MM.1S (cell line): ENCODE measurements around the gene OTULIN.

Source experiments
- DNase-seq: peaks from one replicate; pipeline ENCODE4 v3.0.0-alpha.2; 2015
- H2AFZ ChIP-seq: fragments of 300-600 bp; sonication (generic); 2 replicates; pipeline ENCODE4 v1.6.0; 2016; ENCODE audit warnings: antibody characterized with exemption, low read length
- H3F3A ChIP-seq: fragments of 300-600 bp; sonication (generic); 2 replicates; pipeline ENCODE4 v1.6.1; 2016; ENCODE audit warnings: mild to moderate bottlenecking, antibody characterized with exemption, low read length, moderate library complexity, mixed read lengths; ENCODE audit not compliant: insufficient read depth
- H3K27ac ChIP-seq: fragments of 300-600 bp; sonication (generic); 2 replicates; pipeline ENCODE4 v1.5.1; 2016; ENCODE audit warnings: mild to moderate bottlenecking, low read length
- H3K27me3 ChIP-seq: fragments of 300-600 bp; sonication (generic); replicated peaks from 2 replicates; pipeline ENCODE4 v1.6.0; 2016; ENCODE audit warnings: low read length; ENCODE audit not compliant: insufficient read depth
- H3K36me3 ChIP-seq: fragments of 300-600 bp; sonication (generic); replicated peaks from 2 replicates; pipeline ENCODE4 v1.6.1; 2016; ENCODE audit warnings: mild to moderate bottlenecking, low read length, mixed read lengths; ENCODE audit not compliant: insufficient read depth
- H3K4me1 ChIP-seq: fragments of 300-600 bp; sonication (generic); 2 replicates; pipeline ENCODE4 v1.6.1; 2016; ENCODE audit warnings: low read length, mixed read lengths
- H3K4me2 ChIP-seq: fragments of 300-600 bp; sonication (generic); 2 replicates; pipeline ENCODE4 v1.6.0; 2016; ENCODE audit warnings: low read depth, low read length
- H3K4me3 ChIP-seq: fragments of 300-600 bp; sonication (generic); 2 replicates; pipeline ENCODE4 v1.5.1; 2016; ENCODE audit warnings: low read length, mixed read lengths
- H3K79me2 ChIP-seq: fragments of 300-600 bp; sonication (generic); 2 replicates; pipeline ENCODE4 v1.6.1; 2016; ENCODE audit warnings: mixed run types, low read length, mixed read lengths
- H3K9ac ChIP-seq: fragments of 300-600 bp; sonication (generic); 2 replicates; pipeline ENCODE4 v1.6.1; 2016; ENCODE audit warnings: low read length, mixed read lengths
- H3K9me2 ChIP-seq: fragments of 300-600 bp; sonication (generic); replicated peaks from 2 replicates; pipeline ENCODE4 v1.6.1; 2016; ENCODE audit warnings: mild to moderate bottlenecking, low read length, mixed read lengths; ENCODE audit not compliant: insufficient read depth
- H3K9me3 ChIP-seq: fragments of 300-600 bp; sonication (generic); replicated peaks from 2 replicates; pipeline ENCODE4 v1.6.1; 2016; ENCODE audit warnings: mild to moderate bottlenecking, low read length, mixed read lengths; ENCODE audit not compliant: insufficient read depth
- H4K20me1 ChIP-seq: fragments of 300-600 bp; sonication (generic); 2 replicates; pipeline ENCODE4 v1.6.1; 2016; ENCODE audit warnings: mild to moderate bottlenecking, low read length, moderate library complexity, mixed read lengths; ENCODE audit not compliant: insufficient read depth
- CTCF ChIP-seq: fragments of 300-600 bp; sonication (generic); IDR thresholded peaks from 2 replicates; pipeline ENCODE4 v1.5.1; 2016; ENCODE audit warnings: antibody characterized with exemption, low read length, mixed read lengths
- EZH2 ChIP-seq: fragments of 300-600 bp; sonication (generic); optimal IDR thresholded peaks from 2 replicates; pipeline ENCODE3; 2017; ENCODE audit warnings: low read depth, mild to moderate bottlenecking, antibody characterized with exemption, low read length, mixed read lengths
- EZH2phosphoT487 ChIP-seq: fragments of 300-600 bp; sonication (generic); IDR thresholded peaks from 2 replicates; pipeline ENCODE4 v1.6.1; 2018; ENCODE audit warnings: antibody characterized with exemption, low read length

The OTULIN gene

GRCh38 chr5:14696851-14697250 lies 32.3 kb downstream of the OTULIN start:
- H3K9ac ChIP-seq, result no peak overlapping the region
- no peak overlapping the region for H3K4me3 ChIP-seq
- no peak overlapping the region for H3K27ac ChIP-seq
- TF ChIP-seq CTCF (no peak), EZH2 (no peak), EZH2phosphoT487 (no peak)
- no peaks in the 10 kb centered on the region for H3K4me1 ChIP-seq
- H3K4me2 ChIP-seq, result no peak overlapping the region
- peaks cover 28% of the 10 kb centered on the region; the same call in 1 of the 2 replicates for H3K79me2 ChIP-seq
- H3K9me2 ChIP-seq, result no peaks in the 10 kb centered on the region
- no peaks in the 10 kb centered on the region for H3K27me3 ChIP-seq
- no peak for DNase-seq
- H3K36me3 ChIP-seq, result peaks cover 7% of the 10 kb centered on the region
- no peaks in the 10 kb centered on the region for H3K9me3 ChIP-seq
- no peaks in the 10 kb centered on the region for H3F3A ChIP-seq
- no peaks in the 10 kb centered on the region for H4K20me1 ChIP-seq
- no peak overlapping the region for H2AFZ ChIP-seq

GRCh38 chr5:14698495-14698894 lies 34.0 kb downstream of the OTULIN start:
- DNase-seq, result no peak
- H3K4me2 ChIP-seq, result no peak overlapping the region
- H4K20me1 ChIP-seq, result no peaks in the 10 kb centered on the region
- TF ChIP-seq CTCF, result no peak
- no peak for TF ChIP-seq EZH2phosphoT487
- no peak for TF ChIP-seq EZH2
- H3K27ac ChIP-seq, result no peak overlapping the region
- H3K9me3 ChIP-seq, result no peaks in the 10 kb centered on the region
- H3K36me3 ChIP-seq, result peaks cover 7% of the 10 kb centered on the region; the same call in 1 of the 2 replicates
- H3F3A ChIP-seq, result no peaks in the 10 kb centered on the region
- H3K9me2 ChIP-seq, result no peaks in the 10 kb centered on the region
- no peak overlapping the region for H3K9ac ChIP-seq
- peaks cover 19% of the 10 kb centered on the region; the same call in 1 of the 2 replicates for H3K79me2 ChIP-seq
- H3K4me1 ChIP-seq, result no peaks in the 10 kb centered on the region
- H3K4me3 ChIP-seq, result no peak overlapping the region
- H2AFZ ChIP-seq, result no peak overlapping the region
- no peaks in the 10 kb centered on the region for H3K27me3 ChIP-seq

- Histone ChIP-seq H3K27me3 (no peaks in the 10 kb centered on the region), H3K36me3 (peaks cover 7% of the 10 kb centered on the region; the same call in 1 of the 2 replicates), H3K79me2 (peaks cover 13% of the 10 kb centered on the region; the same call in 1 of the 2 replicates), H3K4me1 (no peaks in the 10 kb centered on the region), H3K9me3 (no peaks in the 10 kb centered on the region), H3K4me2 (no peak overlapping the region), H3F3A (no peaks in the 10 kb centered on the region), H3K27ac (no peak overlapping the region), H3K9me2 (no peaks in the 10 kb centered on the region), H3K9ac (no peak overlapping the region), H4K20me1 (no peaks in the 10 kb centered on the region), H3K4me3 (no peak overlapping the region), H2AFZ (no peak overlapping the region)
- TF ChIP-seq CTCF, result no peak
- no peak for TF ChIP-seq EZH2
- no peak for TF ChIP-seq EZH2phosphoT487
- DNase-seq, result no peak
Measured at GRCh38 chr5:14699159-14699558, 34.6 kb downstream of the OTULIN start.
